ENCODE data around the gene RXFP2. TPM values are rescaled to one million over a fixed set of nuclear protein-coding genes. Genes with fewer than 3 reads are reported as not detected.
A peak's percentile ranks its signal among the peaks of the same experiment; 100 is the strongest.

Gene RXFP2
- polyA plus RNA-seq, 4 donors: 0.17 to 1.3 (median 0.53) TPM

- DNase-seq (ENCODE audit: low read depth in 4 of 4, low spot score in 2 of 4): no peak
These were observed 78.9 kb downstream of the RXFP2 start for GRCh38 chr13:31818236-31818635.

- DNase-seq (ENCODE audit: low read depth in 4 of 4, low spot score in 2 of 4): no peak
These were observed 85.6 kb downstream of the RXFP2 start for GRCh38 chr13:31824705-31825517.

GRCh38 chr13:31826521-31826920, 87.2 kb downstream of the RXFP2 start:
- no peak for DNase-seq (ENCODE audit: low read depth in 4 of 4, low spot score in 2 of 4)

GRCh38 chr13:31827707-31828106, 88.4 kb downstream of the RXFP2 start:
- no peak for DNase-seq (ENCODE audit: low read depth in 4 of 4, low spot score in 2 of 4)

- no peak for DNase-seq (ENCODE audit: low read depth in 4 of 4, low spot score in 2 of 4)
These were observed 96.6 kb downstream of the RXFP2 start for GRCh38 chr13:31835932-31836331.

- DNase-seq (ENCODE audit: low read depth in 4 of 4, low spot score in 2 of 4): no peak
These were observed 103.7 kb downstream of the RXFP2 start for GRCh38 chr13:31843044-31843443.

- DNase-seq (ENCODE audit: low read depth in 4 of 4, low spot score in 2 of 4): peak; percentile 52 to 85 (median 73)
These were observed 107.0 kb downstream of the RXFP2 start for GRCh38 chr13:31846182-31846938.

- no peak for DNase-seq (ENCODE audit: low read depth in 4 of 4, low spot score in 2 of 4)
These were observed 107.8 kb downstream of the RXFP2 start for GRCh38 chr13:31846961-31847752.

GRCh38 chr13:31848621-31849020, 109.3 kb downstream of the RXFP2 start:
- DNase-seq (ENCODE audit: low read depth in 4 of 4, low spot score in 2 of 4): no peak

- DNase-seq (ENCODE audit: low read depth in 4 of 4, low spot score in 2 of 4): no peak
These were observed 109.9 kb downstream of the RXFP2 start for GRCh38 chr13:31849206-31849605.

GRCh38 chr13:31850041-31850555, 110.8 kb downstream of the RXFP2 start:
- DNase-seq (ENCODE audit: low read depth in 4 of 4, low spot score in 2 of 4): no peak

- no peak for DNase-seq (ENCODE audit: low read depth in 4 of 4, low spot score in 2 of 4)
These were observed 111.9 kb downstream of the RXFP2 start for GRCh38 chr13:31851216-31851615.
